Rectal smooth muscle tissue (tissue), 1 donor: ENCODE data around the gene DARS1.
"Not testable (repeated sequence)": the region's sequence is repeated elsewhere in the genome, so short reads cannot be mapped to it uniquely, and the experiment has no call there.

Experiments
- H3K27ac ChIP-seq: one replicate; pipeline ENCODE4 v1.7.0; 2013; ENCODE audit warnings: low read depth, low read length, inconsistent platforms
- H3K27me3 ChIP-seq: one replicate; pipeline ENCODE4 v1.7.0; 2013; ENCODE audit warnings: low read length; ENCODE audit not compliant: control insufficient read depth, insufficient read depth
- H3K36me3 ChIP-seq: one replicate; pipeline ENCODE4 v1.7.0; 2013; ENCODE audit warnings: low read length; ENCODE audit not compliant: control insufficient read depth, insufficient read depth
- H3K4me1 ChIP-seq: one replicate; pipeline ENCODE4 v1.7.0; 2013; ENCODE audit warnings: low read length; ENCODE audit not compliant: control insufficient read depth, insufficient read depth
- H3K4me3 ChIP-seq: one replicate; pipeline ENCODE4 v1.7.0; 2013; ENCODE audit warnings: low read length
- H3K9ac ChIP-seq: one replicate; pipeline ENCODE4 v1.7.0; 2013; ENCODE audit warnings: low read length

Gene DARS1

GRCh38 chr2:135964404-135964803 lies 21.0 kb downstream of the DARS1 start:
- H3K9ac ChIP-seq, H3K36me3 ChIP-seq, H3K27ac ChIP-seq, H3K27me3 ChIP-seq, H3K4me3 ChIP-seq, H3K4me1 ChIP-seq: not testable (repeated sequence)

GRCh38 chr2:135963841-135964240 lies 21.6 kb downstream of the DARS1 start:
- H3K27ac ChIP-seq = no peak overlapping the region

GRCh38 chr2:135962366-135963123 lies 22.9 kb downstream of the DARS1 start:
- no peaks in the 10 kb centered on the region for H3K36me3 ChIP-seq
- H3K9ac ChIP-seq = no peak overlapping the region
- no peaks in the 10 kb centered on the region for H3K4me1 ChIP-seq
- H3K27me3 ChIP-seq = no peaks in the 10 kb centered on the region
- H3K4me3 ChIP-seq = no peak overlapping the region
- no peak overlapping the region for H3K27ac ChIP-seq

More at GRCh38 chr2:135963841-135964240, 21.6 kb downstream of the DARS1 start:
- H3K36me3 ChIP-seq = no peaks in the 10 kb centered on the region
- H3K4me1 ChIP-seq = no peaks in the 10 kb centered on the region
- H3K9ac ChIP-seq = no peak overlapping the region
- no peak overlapping the region for H3K4me3 ChIP-seq
- H3K27me3 ChIP-seq = no peaks in the 10 kb centered on the region

GRCh38 chr2:135960656-135961551 lies 24.5 kb downstream of the DARS1 start:
- Histone ChIP-seq H3K36me3 (no peaks in the 10 kb centered on the region), H3K27me3 (no peaks in the 10 kb centered on the region), H3K9ac (no peak overlapping the region), H3K4me3 (no peak overlapping the region), H3K27ac (no peak overlapping the region), H3K4me1 (no peaks in the 10 kb centered on the region)

DNA sequence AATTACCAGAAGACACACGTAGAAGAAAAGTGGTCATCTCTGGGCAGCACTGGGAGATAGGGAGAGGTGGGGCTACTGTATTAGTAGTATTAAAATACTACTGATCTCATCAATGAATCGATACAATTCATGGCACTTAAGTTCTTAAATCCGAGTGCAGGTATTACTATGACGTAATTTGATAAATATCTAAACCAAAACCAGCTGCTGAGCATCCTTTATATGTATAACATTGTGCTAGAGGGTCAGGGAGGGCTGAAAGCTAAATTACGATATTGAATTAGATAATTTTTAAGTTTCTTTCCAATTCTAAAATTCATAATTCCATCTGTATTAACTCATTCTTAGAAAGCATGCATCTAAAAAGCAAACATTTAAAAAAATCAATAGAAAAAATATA lies 25.3 kb downstream of the DARS1 start:
- H3K4me3 ChIP-seq = no peak overlapping the region
- H3K27me3 ChIP-seq = no peaks in the 10 kb centered on the region
- no peak overlapping the region for H3K27ac ChIP-seq
- no peaks in the 10 kb centered on the region for H3K4me1 ChIP-seq
- H3K9ac ChIP-seq = no peak overlapping the region
- no peaks in the 10 kb centered on the region for H3K36me3 ChIP-seq

GRCh38 chr2:135958927-135959326 lies 26.5 kb downstream of the DARS1 start:
- H3K27me3 ChIP-seq, H3K4me1 ChIP-seq, H3K9ac ChIP-seq, H3K27ac ChIP-seq, H3K4me3 ChIP-seq, H3K36me3 ChIP-seq: not testable (repeated sequence)

- Histone ChIP-seq H3K36me3 (no peaks in the 10 kb centered on the region), H3K9ac (no peak overlapping the region), H3K4me3 (no peak overlapping the region), H3K4me1 (no peaks in the 10 kb centered on the region), H3K27me3 (no peaks in the 10 kb centered on the region), H3K27ac (no peak overlapping the region)
Measured at GRCh38 chr2:135954020-135954601, 31.3 kb downstream of the DARS1 start.

DNA sequence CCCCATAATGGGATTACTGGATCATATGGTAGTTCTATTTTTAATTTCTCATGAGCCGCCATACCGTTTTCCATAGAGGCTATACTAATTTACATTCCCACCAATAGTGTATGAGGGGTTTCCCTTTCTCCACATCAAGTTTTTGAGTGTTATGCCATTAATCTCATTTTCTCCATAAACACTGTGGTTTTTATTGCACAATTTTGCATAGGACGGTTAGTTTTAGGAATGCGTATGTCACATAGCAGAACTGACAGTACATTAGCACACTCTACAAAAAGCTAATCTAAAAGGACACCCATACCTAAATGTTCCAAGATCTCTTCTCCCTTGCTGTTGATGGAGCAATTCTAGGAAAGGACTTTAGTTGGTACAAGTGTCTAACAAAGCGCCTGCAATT lies 32.5 kb downstream of the DARS1 start:
- H3K27me3 ChIP-seq = no peaks in the 10 kb centered on the region
- H3K9ac ChIP-seq = no peak overlapping the region
- H3K36me3 ChIP-seq = no peaks in the 10 kb centered on the region
- H3K27ac ChIP-seq = no peak overlapping the region
- H3K4me3 ChIP-seq = no peak overlapping the region
- no peaks in the 10 kb centered on the region for H3K4me1 ChIP-seq

- no peaks in the 10 kb centered on the region for H3K27me3 ChIP-seq
- H3K4me1 ChIP-seq = no peaks in the 10 kb centered on the region
- no peaks in the 10 kb centered on the region for H3K36me3 ChIP-seq
- H3K4me3 ChIP-seq = no peak overlapping the region
- no peak overlapping the region for H3K27ac ChIP-seq
- no peak overlapping the region for H3K9ac ChIP-seq
Measured at GRCh38 chr2:135951041-135951583, 34.3 kb downstream of the DARS1 start.

GRCh38 chr2:135949451-135950234 lies 35.8 kb downstream of the DARS1 start:
- Histone ChIP-seq H3K27me3 (no peaks in the 10 kb centered on the region), H3K4me3 (no peak overlapping the region), H3K36me3 (no peaks in the 10 kb centered on the region), H3K4me1 (no peaks in the 10 kb centered on the region), H3K9ac (no peak overlapping the region), H3K27ac (no peak overlapping the region)

- Histone ChIP-seq H3K27me3 (no peaks in the 10 kb centered on the region), H3K36me3 (no peaks in the 10 kb centered on the region), H3K27ac (no peak overlapping the region), H3K4me1 (no peaks in the 10 kb centered on the region), H3K9ac (no peak overlapping the region), H3K4me3 (no peak overlapping the region)
Measured at GRCh38 chr2:135948642-135949355, 36.6 kb downstream of the DARS1 start.
